Measurements from ENCODE around the gene HES7. TPM values are rescaled to one million over a fixed set of nuclear protein-coding genes. Genes with fewer than 3 reads are reported as not detected.

Gene HES7
- total RNA-seq, 2 experiments from 2014 or later = 4.0 to 4.9 TPM

DNA sequence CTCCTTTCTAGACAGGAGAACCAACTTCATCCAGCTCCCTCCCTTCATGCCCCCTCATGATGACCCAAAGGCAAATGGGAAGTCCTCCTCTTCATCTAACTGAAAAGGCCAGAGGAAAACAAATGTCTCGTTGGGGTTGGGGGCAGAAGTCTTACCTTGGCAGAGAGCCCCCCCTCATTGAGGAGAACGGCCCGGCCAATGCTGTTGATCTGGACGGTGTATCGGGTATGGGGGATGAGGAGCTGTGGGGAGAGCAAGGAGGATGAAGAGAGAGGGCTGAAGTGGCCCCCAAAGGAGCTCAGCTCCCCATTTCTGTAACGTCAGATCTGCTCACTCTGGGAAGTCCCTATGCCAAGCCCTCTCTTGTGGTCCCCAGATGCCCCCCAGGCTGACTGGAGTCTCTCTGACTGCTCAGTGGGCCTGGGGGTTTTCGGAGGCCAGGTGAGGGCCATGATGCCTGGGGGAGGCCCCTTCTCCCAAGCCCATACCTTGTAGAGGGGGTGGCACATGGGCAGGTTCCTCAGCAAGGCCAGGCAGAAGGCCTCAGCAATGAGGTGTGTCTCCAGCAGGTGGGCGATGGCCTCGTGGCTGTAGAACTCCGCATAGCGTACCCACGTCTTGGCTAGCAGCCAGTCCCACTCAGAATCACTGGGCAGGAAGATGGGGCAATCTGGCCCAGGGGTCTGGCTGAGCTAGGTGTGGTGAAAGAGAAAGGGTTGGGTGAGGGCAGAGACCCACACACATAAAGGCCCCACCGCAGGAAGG lies 47.2 kb downstream of the HES7 start:
- ATAC-seq = no peak
- H3K36me3 Mint-ChIP-seq (ENCODE audit: low read depth) = peaks cover 14% of the 10 kb centered on the region
- no peak for DNase-seq
- intact Hi-C loops (cut with micrococcal nuclease) = loop anchor here (5.0 kb wide), 1 partner anchor 41 kb away; the partner anchor contains the start of gene ALOXE3
- no peak overlapping the region for H3K27ac Mint-ChIP-seq
- H3K9me3 Mint-ChIP-seq = no peaks in the 10 kb centered on the region
- TF ChIP-seq CTCF (IDR thresholded peaks at IDR 0.05) = no peak
- CTCF ChIA-PET = interaction anchor here (2.0 to 12.2 kb wide), 4 partner anchors 14 to 43 kb away, joined by 12 to 360 read pairs (median 144); partner anchors contain the start of gene ALOX12B
- H3K27me3 Mint-ChIP-seq = peaks cover 29% of the 10 kb centered on the region
- peaks cover 27% of the 10 kb centered on the region for H3K4me1 Mint-ChIP-seq (ENCODE audit: low read depth)
- H3K4me3 Mint-ChIP-seq = no peak overlapping the region
- POLR2A ChIA-PET = no interaction called here

- POLR2A ChIA-PET = interaction anchor here (0.9 to 2.4 kb wide), 3 partner anchors 33 to 173 kb away, joined by 3 to 7 read pairs (median 3); partner anchors contain the start of genes CTC1 and PFAS
- H3K4me3 Mint-ChIP-seq = no peak overlapping the region
- H3K4me1 Mint-ChIP-seq (ENCODE audit: low read depth) = peaks cover 25% of the 10 kb centered on the region
- CTCF ChIA-PET = interaction anchor here (2.0 to 12.2 kb wide), 6 partner anchors 15 to 43 kb away, joined by 12 to 360 read pairs (median 104); partner anchors contain the start of genes ALOX12B and ALOXE3
- ATAC-seq = no peak
- intact Hi-C loops (cut with micrococcal nuclease) = loop anchor here (5.0 kb wide), 1 partner anchor 42 kb away; the partner anchor contains the start of gene ALOXE3
- H3K9me3 Mint-ChIP-seq = no peaks in the 10 kb centered on the region
- no peak for DNase-seq
- TF ChIP-seq CTCF (IDR thresholded peaks at IDR 0.05) = no peak
- peaks cover 36% of the 10 kb centered on the region for H3K27me3 Mint-ChIP-seq
- H3K36me3 Mint-ChIP-seq (ENCODE audit: low read depth) = peaks cover 8% of the 10 kb centered on the region
- H3K27ac Mint-ChIP-seq = no peak overlapping the region
These were observed 48.1 kb downstream of the HES7 start for GRCh38 chr17:8075574-8076342.

DNA sequence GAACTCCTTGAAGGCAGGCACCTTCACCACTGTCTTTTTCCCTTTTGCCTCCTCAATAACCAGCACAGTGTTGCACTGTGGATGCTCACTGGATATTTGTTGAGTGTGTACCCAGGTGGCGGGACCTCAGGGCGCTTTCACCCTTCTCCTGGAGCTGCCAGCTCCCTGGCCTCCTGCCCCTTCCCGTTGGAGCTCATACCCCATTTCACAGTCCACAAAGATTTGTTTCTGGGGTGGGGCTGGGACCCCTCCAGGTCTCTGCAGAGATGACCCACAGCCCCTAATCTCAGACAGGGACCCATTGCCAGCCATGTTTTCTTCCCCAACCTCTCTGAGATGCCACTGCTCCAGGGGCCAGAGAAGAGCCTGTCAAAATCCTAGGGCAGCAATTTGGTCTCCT lies 48.8 kb downstream of the HES7 start:
- Mint-ChIP-seq H3K27ac (no peak overlapping the region), H3K4me3 (no peak overlapping the region), H3K9me3 (no peaks in the 10 kb centered on the region), H3K4me1 (ENCODE audit: low read depth) (peaks cover 21% of the 10 kb centered on the region), H3K36me3 (ENCODE audit: low read depth) (peaks cover 2% of the 10 kb centered on the region), H3K27me3 (peaks cover 39% of the 10 kb centered on the region)
- ChIA-PET CTCF (interaction anchor here (1.4 to 12.2 kb wide), 12 partner anchors 11 to 252 kb away, joined by 3 to 360 read pairs (median 12); partner anchors contain the start of genes ALOX12B, ALOXE3, CNTROB and CTC1), POLR2A (interaction anchor here (0.9 to 2.4 kb wide), 3 partner anchors 34 to 174 kb away, joined by 3 to 7 read pairs (median 3); partner anchors contain the start of genes CTC1 and PFAS)
- ATAC-seq (no peak), DNase-seq (no peak)
- intact Hi-C loops (cut with micrococcal nuclease) = loop anchor here (5.0 kb wide), 1 partner anchor 42 kb away; the partner anchor contains the start of gene ALOXE3
- TF ChIP-seq CTCF (IDR thresholded peaks at IDR 0.05) = no peak

DNA sequence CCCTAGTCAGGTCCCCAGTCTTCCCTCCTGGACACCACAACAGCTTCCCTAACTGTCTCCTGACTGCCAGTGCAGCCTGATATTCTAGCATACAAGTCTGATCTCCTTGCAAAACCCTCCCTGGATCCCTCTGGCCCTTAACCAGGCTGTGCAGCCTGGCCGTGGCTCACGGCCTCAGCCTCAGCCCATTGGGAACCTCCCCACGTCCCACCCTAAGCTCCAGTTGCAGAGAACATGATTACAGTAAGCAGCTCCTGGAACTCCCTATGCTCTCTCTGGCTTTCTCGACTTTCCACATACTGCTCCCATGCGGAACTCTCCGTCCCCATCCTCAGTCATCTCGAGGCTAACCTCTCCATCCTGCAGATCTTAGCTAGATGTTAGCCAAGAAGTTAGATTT lies 49.4 kb downstream of the HES7 start:
- H3K27ac Mint-ChIP-seq = no peak overlapping the region
- H3K4me1 Mint-ChIP-seq (ENCODE audit: low read depth) = peaks cover 21% of the 10 kb centered on the region
- ChIA-PET POLR2A (interaction anchor here (0.8 to 4.1 kb wide), 5 partner anchors 17 to 174 kb away, joined by 3 to 16 read pairs (median 3); partner anchors contain the start of genes CTC1 and PFAS), CTCF (interaction anchor here (0.8 to 12.2 kb wide), 33 partner anchors 9 to 303 kb away, joined by 3 to 360 read pairs (median 5); partner anchors contain the start of genes ALOX12B, ALOXE3, CNTROB and CTC1)
- ATAC-seq (no peak), DNase-seq (no peak)
- TF ChIP-seq CTCF (IDR thresholded peaks at IDR 0.05) = no peak
- intact Hi-C loops (cut with micrococcal nuclease) = no loop called here
- no peaks in the 10 kb centered on the region for H3K9me3 Mint-ChIP-seq
- peak overlapping the region; percentile 69 for H3K4me3 Mint-ChIP-seq
- peaks cover 39% of the 10 kb centered on the region for H3K27me3 Mint-ChIP-seq
- no peaks in the 10 kb centered on the region for H3K36me3 Mint-ChIP-seq (ENCODE audit: low read depth)

Measured in activated CD8-positive, alpha-beta T cell treated with anti-CD3 and anti-CD28 coated beads for 36 hours (primary cell).